ENCODE measurements around the gene FSD1L.
"Not testable (repeated sequence)": the region's sequence is repeated elsewhere in the genome, so short reads cannot be mapped to it uniquely, and the experiment has no call there.

Gene FSD1L

DNA sequence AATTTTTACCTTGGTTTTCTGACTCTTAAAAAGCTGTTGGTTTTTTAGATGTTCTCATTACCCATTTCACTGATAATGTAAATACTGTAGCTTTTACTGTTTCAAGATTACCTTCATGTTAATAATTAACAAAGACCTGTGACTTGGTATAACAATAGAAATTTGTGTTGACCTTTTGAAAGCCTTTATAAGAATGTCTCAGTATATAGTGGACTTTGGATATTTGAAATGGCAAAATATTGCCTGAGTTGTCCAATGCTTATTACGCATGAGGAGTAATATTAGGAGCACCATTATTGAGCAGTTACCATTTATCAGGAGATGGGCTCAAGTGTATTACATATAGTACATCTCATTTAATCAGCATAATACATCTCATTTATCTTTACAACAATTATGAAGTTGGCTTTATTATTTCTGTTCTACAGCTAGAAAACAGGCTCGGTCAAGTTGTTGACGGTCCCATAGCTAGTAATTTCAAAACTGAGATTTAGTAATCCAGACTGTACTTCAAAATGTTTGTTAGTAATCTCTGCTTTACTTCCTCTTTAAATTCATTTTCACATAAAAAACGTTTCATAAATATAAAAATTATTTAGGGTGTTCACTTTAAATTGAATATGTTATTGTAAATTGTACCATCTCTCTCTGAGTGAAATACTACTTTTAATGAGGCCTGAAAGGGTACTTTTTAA, 59.4 kb downstream of the FSD1L start:
- H3K27ac ChIP-seq, result no peak overlapping the region
- TF ChIP-seq ZFX (IDR thresholded peaks at IDR 0.05), result no peak
- TF ChIP-seq, protein P1, sequence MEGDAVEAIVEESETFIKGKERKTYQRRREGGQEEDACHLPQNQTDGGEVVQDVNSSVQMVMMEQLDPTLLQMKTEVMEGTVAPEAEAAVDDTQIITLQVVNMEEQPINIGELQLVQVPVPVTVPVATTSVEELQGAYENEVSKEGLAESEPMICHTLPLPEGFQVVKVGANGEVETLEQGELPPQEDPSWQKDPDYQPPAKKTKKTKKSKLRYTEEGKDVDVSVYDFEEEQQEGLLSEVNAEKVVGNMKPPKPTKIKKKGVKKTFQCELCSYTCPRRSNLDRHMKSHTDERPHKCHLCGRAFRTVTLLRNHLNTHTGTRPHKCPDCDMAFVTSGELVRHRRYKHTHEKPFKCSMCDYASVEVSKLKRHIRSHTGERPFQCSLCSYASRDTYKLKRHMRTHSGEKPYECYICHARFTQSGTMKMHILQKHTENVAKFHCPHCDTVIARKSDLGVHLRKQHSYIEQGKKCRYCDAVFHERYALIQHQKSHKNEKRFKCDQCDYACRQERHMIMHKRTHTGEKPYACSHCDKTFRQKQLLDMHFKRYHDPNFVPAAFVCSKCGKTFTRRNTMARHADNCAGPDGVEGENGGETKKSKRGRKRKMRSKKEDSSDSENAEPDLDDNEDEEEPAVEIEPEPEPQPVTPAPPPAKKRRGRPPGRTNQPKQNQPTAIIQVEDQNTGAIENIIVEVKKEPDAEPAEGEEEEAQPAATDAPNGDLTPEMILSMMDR (conservative IDR thresholded peaks at IDR 0.05), result no peak

DNA sequence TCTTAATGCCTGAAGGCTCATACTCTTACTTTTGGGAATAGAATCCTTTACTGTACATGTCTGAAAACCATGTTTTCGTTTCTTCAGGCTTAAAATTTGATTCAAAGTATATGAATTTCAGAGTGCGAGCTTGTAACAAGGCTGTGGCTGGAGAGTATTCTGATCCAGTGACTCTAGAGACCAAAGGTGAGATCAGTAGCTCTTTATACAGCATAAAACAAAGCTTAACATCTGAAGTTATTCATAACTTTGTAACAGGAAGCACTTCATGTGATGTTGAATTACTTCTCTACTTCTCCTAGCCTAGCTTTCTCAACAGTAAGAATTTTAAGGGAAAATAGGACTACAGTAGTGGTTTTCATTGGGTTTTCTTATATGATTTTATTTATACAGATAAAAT, 60.7 kb downstream of the FSD1L start:
- TF ChIP-seq, protein P1 (conservative IDR thresholded peaks at IDR 0.05), result no peak
- no peak for TF ChIP-seq ZFX (IDR thresholded peaks at IDR 0.05)
- H3K27ac ChIP-seq, result no peak overlapping the region

DNA sequence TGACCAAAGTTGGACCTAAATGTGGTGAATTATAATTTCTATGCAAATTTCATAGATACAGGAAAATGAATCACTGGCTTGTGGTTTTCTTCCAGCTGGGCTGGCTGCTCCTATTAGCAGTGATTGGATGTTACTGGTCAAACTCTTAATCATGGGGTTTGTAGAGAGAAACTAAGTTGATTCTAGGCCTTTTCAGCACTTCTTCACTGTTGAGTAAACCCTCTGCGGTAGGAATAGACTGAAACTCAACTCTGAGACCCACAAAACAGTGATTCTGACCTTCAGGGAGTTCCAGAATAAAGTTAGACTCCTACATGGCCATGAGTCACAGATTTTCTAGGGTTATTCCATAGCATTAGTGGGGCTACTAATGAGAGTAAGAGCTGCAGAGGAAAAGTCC, 62.2 kb downstream of the FSD1L start:
- H3K27ac ChIP-seq, result no peak overlapping the region
- TF ChIP-seq ZFX (IDR thresholded peaks at IDR 0.05), result no peak
- TF ChIP-seq, protein P1 (conservative IDR thresholded peaks at IDR 0.05), result no peak

DNA sequence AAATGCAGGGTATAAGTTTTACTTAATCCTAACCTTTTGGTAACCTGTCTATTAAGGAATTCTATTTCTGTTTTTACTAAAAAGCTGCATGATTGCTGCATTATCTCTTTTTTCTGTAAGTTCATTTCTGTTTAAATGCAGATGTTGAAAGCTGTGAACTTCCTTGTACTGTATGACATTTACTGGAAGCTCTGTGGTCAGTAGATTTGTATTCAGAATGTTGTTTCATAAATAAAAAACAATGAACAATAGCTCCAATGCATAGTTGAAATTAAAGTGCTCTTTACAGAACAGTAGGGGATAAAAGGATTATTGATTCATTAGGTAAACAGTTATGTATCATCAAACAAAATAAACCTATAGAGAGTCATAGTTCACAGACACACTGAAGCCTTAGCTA, 63.6 kb downstream of the FSD1L start:
- H3K27ac ChIP-seq, result no peak overlapping the region
- TF ChIP-seq, protein P1 (conservative IDR thresholded peaks at IDR 0.05), result no peak
- TF ChIP-seq ZFX (IDR thresholded peaks at IDR 0.05), result no peak

DNA sequence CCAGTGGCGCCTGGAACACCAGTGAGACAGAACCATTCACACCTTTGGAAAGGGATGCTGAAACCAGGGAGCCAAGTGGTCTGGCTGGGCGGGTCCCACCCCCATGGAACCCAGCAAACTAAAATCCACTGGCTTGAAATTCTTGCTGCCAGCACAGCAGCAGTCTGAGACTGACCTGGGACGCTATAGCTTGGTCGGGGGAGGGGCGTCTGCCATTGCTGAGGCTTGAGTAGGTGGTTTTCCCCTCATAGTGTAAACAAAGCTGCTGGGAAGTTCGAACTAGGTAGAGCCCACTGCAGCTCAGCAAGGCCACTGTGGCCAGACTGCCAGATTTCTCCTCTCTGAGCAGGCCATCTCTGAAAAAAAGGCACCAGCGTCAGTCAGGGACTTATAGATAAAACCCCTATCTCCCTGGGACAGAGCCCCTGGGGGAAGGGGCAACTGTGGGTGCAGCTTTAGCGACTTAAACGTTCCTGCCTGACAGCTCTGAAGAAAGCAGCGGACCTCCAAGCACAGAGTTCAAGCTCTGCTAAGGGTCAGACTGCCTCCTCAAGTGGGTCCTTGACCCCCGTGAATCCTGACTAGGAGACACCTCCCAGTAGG, 68.1 kb downstream of the FSD1L start:
- TF ChIP-seq, protein P1 (conservative IDR thresholded peaks at IDR 0.05), result no peak
- no peak for TF ChIP-seq ZFX (IDR thresholded peaks at IDR 0.05)
- H3K27ac ChIP-seq, result no peak overlapping the region

DNA sequence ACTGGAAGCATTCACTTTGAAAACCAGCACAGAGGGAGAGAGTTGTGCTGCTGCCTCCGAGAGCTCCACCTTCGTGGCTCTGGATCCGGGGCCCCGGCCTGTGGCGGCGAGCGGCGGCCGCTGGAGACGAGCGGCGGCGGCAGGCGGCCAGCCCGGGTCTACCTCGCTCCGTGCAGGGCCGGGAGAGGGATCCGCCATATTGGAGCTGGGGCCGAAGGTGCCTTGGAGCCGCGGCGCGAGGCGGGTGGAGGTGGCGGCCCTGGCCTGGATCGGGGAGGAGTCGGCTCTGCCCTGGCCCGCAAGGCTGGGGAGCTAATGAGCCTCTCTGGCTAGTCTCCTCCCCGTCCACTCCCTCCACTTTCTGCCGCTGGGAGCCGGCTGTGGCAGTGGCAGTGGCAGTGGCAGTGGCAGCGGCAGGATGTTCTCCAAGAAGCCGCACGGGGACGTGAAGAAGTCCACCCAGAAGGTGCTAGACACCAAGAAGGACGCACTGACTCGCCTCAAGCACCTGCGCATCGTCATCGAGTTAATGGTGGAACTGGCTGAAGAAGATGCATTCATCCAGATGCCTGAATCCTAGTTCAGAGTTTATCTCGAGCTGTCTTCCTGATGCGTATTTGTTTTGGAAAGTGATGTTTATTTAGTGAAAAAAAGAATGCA, 72.0 kb downstream of the FSD1L start:
- not testable (repeated sequence) for H3K27ac ChIP-seq

DNA sequence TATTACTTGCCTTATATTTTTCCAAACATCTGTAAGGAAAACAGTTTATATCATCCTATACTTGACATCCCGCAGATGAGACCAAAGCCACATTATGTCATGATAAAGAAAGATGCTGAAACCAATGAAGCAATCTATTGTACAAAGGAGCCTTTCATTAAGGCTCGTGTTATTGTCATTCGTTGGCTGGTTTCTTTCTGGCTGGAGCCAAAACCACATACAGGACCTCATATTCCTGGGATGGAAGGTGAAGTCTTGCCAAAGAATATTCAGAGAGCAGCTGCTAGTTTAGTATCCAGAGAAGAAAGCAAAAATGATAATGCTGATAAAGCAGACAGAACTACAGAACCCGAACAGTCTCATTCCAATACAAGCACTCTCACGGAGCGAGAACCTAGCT, 73.2 kb downstream of the FSD1L start:
- H3K27ac ChIP-seq, result not testable (repeated sequence)

DNA sequence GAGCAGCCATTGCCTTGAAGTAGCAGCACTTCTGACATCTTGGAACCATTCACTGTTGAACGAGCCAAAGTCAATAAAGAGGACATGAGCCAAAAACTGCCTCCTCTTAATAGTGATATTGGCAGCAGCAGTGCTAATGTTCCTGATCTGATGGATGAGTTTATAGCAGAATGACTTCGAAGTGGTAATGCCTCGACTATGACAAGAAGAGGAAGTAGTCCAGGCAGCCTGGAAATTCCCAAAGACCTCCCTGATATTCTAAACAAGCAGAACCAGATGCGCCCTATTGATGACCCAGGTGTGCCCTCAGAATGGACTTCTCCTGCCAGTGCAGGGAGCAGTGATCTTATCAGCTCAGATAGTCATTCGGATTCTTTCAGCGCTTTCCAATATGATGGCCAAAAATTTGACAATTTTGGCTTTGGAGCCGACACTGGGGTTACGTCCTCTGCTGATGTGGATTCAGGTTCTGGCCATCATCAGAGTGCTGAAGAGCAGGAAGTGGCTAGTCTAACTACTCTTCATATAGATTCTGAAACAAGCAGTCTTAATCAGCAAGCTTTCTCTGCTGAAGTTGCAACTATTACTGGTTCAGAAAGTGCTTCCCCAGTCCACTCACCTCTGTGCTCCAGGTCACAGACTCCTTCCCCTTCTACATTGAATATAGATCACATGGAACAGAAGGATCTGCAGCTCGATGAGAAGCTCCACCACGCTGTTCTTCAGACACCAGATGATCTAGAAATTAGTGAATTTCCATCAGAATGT, 75.0 kb downstream of the FSD1L start:
- H3K27ac ChIP-seq, result not testable (repeated sequence)
